Ovary (tissue), 9 donors: ENCODE data around the gene HMGN5. TPM values are rescaled to one million over a fixed set of nuclear protein-coding genes. Genes with fewer than 3 reads are reported as not detected.

ENCODE experiments used
- DNase-seq, 5 donors: peaks; one replicate each; pipeline ENCODE4 v3.0.0-alpha.2; 2019 to 2020
- H3K27ac ChIP-seq, 2 donors: fragments of 200-600 bp; one replicate each; pipeline versions ENCODE4 v1.5.1 to v1.8.0; 2019 to 2022
- H3K27me3 ChIP-seq: fragments of 200-600 bp; one replicate; pipeline ENCODE4 v1.8.0; 2022
- H3K36me3 ChIP-seq: fragments of 200-600 bp; sonication (generic); one replicate; pipeline ENCODE4 v1.5.1; 2019
- H3K4me1 ChIP-seq: one replicate; pipeline ENCODE4 v1.8.1; 2013; ENCODE audit warnings: mild to moderate bottlenecking, moderate library complexity; ENCODE audit not compliant: insufficient read depth
- H3K4me3 ChIP-seq: fragments of 200-600 bp; sonication (generic); one replicate; pipeline ENCODE4 v1.5.1; 2017
- H3K9me3 ChIP-seq, 2 donors: fragments of 200-600 bp in 1 of 2; sonication (generic) in 1 of 2; one replicate each; pipeline versions ENCODE4 v1.5.1 to v1.8.1; 2013 to 2019; ENCODE audit warnings: mild to moderate bottlenecking in 1 of 2, moderate library complexity in 1 of 2
- EP300 ChIP-seq: sonication (generic); formaldehyde crosslinking; IDR thresholded peaks from one replicate; pipeline ENCODE4 v1.6.1; 2017; ENCODE audit warnings: antibody characterized with exemption
- POLR2A ChIP-seq: fragments of 450-650 bp; IDR thresholded peaks from one replicate; pipeline ENCODE4 v1.6.1; 2017; ENCODE audit warnings: antibody characterized with exemption, mild to moderate bottlenecking, moderate library complexity
- WGBS, 3 donors: extraction: QIAGEN DNeasy Blood & Tissue Kit in 1 of 3; methylation state at CpG; one replicate each; pipeline versions ENCODE4 v1.1.5 to v1.1.7; 2013 to 2017; 5-methylcytosine and 5-hydroxymethylcytosine counted together
- intact Hi-C, 4 donors: fragments of 100-400 bp; cut with DNase I; formaldehyde crosslinking; loops; one replicate each; pipeline versions ENCODE4 v1.11.0 to v1.15.1; 2022 to 2023
- polyA plus RNA-seq, 2 donors: library from polyadenylated mRNA; stranded (reverse); fragments of 200-250 nt in 1 of 2; fragments of 350-450 nt in 1 of 2; fragmentation: Illumina TruSeq in 1 of 2; extraction: RNeasy Lipid Tissue Mini Kit (QIAGEN cat#74804) in 1 of 2; gene quantifications; one replicate each; pipeline ENCODE4 v1.2.3, GENCODE V29; 2013 to 2014
- total RNA-seq, 7 donors: library from RNA; depleted of rRNA in 2 of 7; stranded (reverse); fragments of >200 nt in 2 of 7; fragmentation: NEBNext Ultra II Directional in 3 of 7; extraction: Animal tissue kit (Norgen Biotek cat#: 25700) in 3 of 7; gene quantifications; one replicate each; pipeline versions ENCODE4 v1.1.0 to v1.2.4, GENCODE V29; 2016 to 2023
- TF ChIP-seq, protein P1 (sequence below), 3 donors: fragments of 450-650 bp in 2 of 3; fragments of 200-600 bp in 1 of 3; IDR thresholded peaks; one replicate each; pipeline versions ENCODE4 v1.5.1 to v1.8.0; 2016 to 2022; ENCODE audit warnings: antibody characterized with exemption in 3 of 3, mild to moderate bottlenecking in 1 of 3
- donor health status: DM: no; HTN: no; CAD: no; lungs with moderate emphysema.
- donor health status: DM: no; HTN: no; CAD: no.
- donor health status: Bipolar disorder and iron deficiency.
- donor health status: DM: yes; HTN: yes; CAD: no.
- donor health status: DM: no; HTN: no; CAD: no.
- donor health status: DM: yes; HTN: yes; CAD: no.

HMGN5 gene
- total and polyA plus RNA-seq, 9 donors: 3.8 to 21.2 (median 8.1) TPM

DNA sequence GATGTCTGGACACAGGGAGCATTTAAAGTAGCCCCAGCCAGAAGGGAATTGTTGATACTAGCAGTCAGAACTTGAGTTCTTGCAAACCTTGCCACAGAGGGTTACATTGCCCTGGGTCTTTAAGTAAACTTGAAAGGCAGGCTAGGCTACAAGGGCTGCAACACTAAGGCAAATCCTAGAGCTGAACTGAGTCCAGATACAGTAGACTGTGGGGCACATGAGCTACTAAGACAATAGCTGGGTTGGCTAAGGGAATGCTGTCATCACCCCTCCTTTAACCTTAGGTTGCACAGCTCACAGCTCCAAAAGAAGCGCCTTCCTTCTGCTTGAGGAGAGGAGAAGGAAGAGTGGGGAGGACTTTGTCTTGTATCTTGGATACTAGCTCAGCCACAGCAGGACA, 35.8 kb upstream of the HMGN5 start:
- peaks cover 0 to 6% of the 10 kb centered on the region in 2 donors for H3K9me3 ChIP-seq
- H3K27ac ChIP-seq: no peak overlapping the region
- no peaks in the 10 kb centered on the region for H3K36me3 ChIP-seq
- DNase-seq: no peak
- WGBS, 3 donors: 63 to 69% (median 67%) methylated on average over 1 of the region's 1 CpG
- intact Hi-C loops: no loop called here
- TF ChIP-seq, protein P1, sequence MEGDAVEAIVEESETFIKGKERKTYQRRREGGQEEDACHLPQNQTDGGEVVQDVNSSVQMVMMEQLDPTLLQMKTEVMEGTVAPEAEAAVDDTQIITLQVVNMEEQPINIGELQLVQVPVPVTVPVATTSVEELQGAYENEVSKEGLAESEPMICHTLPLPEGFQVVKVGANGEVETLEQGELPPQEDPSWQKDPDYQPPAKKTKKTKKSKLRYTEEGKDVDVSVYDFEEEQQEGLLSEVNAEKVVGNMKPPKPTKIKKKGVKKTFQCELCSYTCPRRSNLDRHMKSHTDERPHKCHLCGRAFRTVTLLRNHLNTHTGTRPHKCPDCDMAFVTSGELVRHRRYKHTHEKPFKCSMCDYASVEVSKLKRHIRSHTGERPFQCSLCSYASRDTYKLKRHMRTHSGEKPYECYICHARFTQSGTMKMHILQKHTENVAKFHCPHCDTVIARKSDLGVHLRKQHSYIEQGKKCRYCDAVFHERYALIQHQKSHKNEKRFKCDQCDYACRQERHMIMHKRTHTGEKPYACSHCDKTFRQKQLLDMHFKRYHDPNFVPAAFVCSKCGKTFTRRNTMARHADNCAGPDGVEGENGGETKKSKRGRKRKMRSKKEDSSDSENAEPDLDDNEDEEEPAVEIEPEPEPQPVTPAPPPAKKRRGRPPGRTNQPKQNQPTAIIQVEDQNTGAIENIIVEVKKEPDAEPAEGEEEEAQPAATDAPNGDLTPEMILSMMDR (IDR thresholded peaks at IDR 0.05): no peak
- TF ChIP-seq EP300 (no peak), POLR2A (no peak)
- H3K4me1 ChIP-seq: no peaks in the 10 kb centered on the region
- H3K27me3 ChIP-seq: no peaks in the 10 kb centered on the region
- H3K4me3 ChIP-seq: no peak overlapping the region

DNA sequence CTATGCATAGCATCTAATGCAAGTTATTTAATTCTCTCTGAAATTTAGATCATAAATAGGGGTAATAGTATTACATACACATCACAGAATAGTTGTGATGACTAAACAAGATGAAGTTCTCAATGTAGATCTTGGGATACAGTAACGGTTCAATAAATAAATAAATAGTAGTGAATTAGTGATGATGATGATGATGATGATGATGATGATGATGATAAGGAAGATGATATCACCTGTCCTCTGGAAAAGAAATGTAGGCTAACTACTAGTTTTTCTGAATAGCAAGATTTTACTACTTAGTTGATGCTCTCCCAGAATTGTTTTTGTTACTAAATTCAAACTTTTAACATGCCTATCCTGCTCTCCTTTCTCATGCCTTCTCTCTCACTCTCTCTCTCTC, 30.5 kb upstream of the HMGN5 start:
- DNase-seq: no peak
- Histone ChIP-seq H3K4me1 (peaks cover 1% of the 10 kb centered on the region), H3K27me3 (no peaks in the 10 kb centered on the region), H3K36me3 (no peaks in the 10 kb centered on the region), H3K9me3 (no peaks in the 10 kb centered on the region), H3K27ac (no peak overlapping the region), H3K4me3 (no peak overlapping the region)
- no peak for TF ChIP-seq EP300
- TF ChIP-seq POLR2A: no peak
- TF ChIP-seq, protein P1 (IDR thresholded peaks at IDR 0.05): no peak
- intact Hi-C loops: no loop called here
- 72 to 87% (median 83%) methylated on average over 1 of the region's 1 CpG for WGBS, 3 donors

DNA sequence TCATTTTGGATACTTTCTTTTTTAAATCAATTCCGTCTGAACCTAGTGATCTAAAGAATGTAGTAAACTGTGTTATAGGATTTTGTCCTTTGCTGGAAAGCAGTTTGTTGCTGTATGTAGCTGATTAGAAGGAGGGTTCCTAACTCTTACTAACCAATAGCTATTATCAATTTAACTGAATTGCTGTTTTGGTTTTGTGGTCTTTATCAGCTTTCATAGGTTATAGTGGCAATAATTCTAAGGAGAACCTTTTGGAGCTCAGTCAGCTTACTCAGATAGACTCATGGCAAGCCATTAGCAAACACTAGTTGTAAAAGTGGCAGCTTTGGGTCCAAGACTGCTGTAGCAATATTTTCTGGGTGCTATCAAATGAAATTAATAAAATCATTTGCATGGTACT, 29.8 kb upstream of the HMGN5 start:
- TF ChIP-seq EP300 (no peak), POLR2A (no peak)
- TF ChIP-seq, protein P1 (IDR thresholded peaks at IDR 0.05): no peak
- peaks cover 1% of the 10 kb centered on the region for H3K4me1 ChIP-seq
- no peak overlapping the region for H3K27ac ChIP-seq
- DNase-seq: no peak
- H3K4me3 ChIP-seq: no peak overlapping the region
- H3K36me3 ChIP-seq: no peaks in the 10 kb centered on the region
- H3K27me3 ChIP-seq: no peaks in the 10 kb centered on the region
- no peaks in the 10 kb centered on the region for H3K9me3 ChIP-seq
- 37 to 45% (median 43%) methylated on average over 1 of the region's 1 CpG for WGBS, 3 donors
- intact Hi-C loops: no loop called here

DNA sequence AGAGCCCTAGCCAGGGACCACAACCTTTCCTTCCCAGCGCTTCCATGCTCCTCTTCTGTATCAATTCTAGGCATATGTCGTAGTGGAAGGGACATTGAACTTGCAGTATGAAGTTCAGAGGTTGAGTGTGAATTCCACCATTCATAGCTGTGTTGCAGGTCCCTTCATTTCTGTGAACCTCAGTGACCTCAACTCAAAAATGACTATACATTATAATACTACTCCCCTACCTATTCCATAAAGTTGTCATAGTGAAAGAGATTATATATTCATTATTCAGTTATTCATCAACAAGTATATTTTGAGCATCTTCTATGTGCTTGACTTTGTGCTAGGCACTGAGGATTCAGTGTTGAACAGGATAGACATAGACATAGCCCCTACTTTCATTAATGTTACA, 28.2 kb upstream of the HMGN5 start:
- peaks cover 1% of the 10 kb centered on the region for H3K4me1 ChIP-seq
- no peaks in the 10 kb centered on the region for H3K9me3 ChIP-seq
- intact Hi-C loops: no loop called here
- no peaks in the 10 kb centered on the region for H3K27me3 ChIP-seq
- no peak for DNase-seq
- H3K27ac ChIP-seq: no peak overlapping the region
- TF ChIP-seq POLR2A (no peak), EP300 (no peak)
- TF ChIP-seq, protein P1 (IDR thresholded peaks at IDR 0.05): no peak
- H3K4me3 ChIP-seq: no peak overlapping the region
- 62 to 77% (median 69%) methylated on average over 2 of the region's 2 CpGs for WGBS, 3 donors
- H3K36me3 ChIP-seq: no peaks in the 10 kb centered on the region

DNA sequence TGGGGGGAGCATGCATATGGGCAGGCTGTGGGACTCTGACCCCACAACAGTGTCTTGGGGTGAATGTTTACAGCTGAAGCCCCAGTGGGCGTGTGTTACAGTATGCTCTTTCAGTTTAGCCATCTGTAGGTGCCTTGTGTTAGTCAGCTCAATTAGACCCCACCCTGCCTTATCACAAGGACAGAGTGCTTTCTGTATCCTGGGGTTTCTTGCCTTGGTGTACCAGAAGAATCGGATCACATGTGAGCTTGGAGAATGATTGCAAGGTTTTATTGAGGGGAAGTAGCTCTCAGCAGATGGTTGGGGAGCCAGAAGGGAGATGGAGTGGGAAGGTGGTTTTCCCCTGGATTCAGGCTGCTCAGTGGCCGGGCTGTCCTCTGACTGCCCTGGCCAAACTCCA, 27.5 kb upstream of the HMGN5 start:
- Histone ChIP-seq H3K27ac (no peak overlapping the region), H3K27me3 (no peaks in the 10 kb centered on the region)
- WGBS, 3 donors: 67 to 77% (median 69%) methylated on average over 3 of the region's 3 CpGs

More for the DNA sequence above, 27.5 kb upstream of the HMGN5 start:
- Histone ChIP-seq H3K36me3 (no peaks in the 10 kb centered on the region), H3K4me1 (peaks cover 1% of the 10 kb centered on the region), H3K9me3 (no peaks in the 10 kb centered on the region), H3K4me3 (no peak overlapping the region)
- no peak for DNase-seq
- intact Hi-C loops: no loop called here
- TF ChIP-seq POLR2A: no peak
- TF ChIP-seq, protein P1 (IDR thresholded peaks at IDR 0.05): no peak
- no peak for TF ChIP-seq EP300
